ENCODE measurements around the gene MPO.

MPO gene, protein sequence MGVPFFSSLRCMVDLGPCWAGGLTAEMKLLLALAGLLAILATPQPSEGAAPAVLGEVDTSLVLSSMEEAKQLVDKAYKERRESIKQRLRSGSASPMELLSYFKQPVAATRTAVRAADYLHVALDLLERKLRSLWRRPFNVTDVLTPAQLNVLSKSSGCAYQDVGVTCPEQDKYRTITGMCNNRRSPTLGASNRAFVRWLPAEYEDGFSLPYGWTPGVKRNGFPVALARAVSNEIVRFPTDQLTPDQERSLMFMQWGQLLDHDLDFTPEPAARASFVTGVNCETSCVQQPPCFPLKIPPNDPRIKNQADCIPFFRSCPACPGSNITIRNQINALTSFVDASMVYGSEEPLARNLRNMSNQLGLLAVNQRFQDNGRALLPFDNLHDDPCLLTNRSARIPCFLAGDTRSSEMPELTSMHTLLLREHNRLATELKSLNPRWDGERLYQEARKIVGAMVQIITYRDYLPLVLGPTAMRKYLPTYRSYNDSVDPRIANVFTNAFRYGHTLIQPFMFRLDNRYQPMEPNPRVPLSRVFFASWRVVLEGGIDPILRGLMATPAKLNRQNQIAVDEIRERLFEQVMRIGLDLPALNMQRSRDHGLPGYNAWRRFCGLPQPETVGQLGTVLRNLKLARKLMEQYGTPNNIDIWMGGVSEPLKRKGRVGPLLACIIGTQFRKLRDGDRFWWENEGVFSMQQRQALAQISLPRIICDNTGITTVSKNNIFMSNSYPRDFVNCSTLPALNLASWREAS

DNA sequence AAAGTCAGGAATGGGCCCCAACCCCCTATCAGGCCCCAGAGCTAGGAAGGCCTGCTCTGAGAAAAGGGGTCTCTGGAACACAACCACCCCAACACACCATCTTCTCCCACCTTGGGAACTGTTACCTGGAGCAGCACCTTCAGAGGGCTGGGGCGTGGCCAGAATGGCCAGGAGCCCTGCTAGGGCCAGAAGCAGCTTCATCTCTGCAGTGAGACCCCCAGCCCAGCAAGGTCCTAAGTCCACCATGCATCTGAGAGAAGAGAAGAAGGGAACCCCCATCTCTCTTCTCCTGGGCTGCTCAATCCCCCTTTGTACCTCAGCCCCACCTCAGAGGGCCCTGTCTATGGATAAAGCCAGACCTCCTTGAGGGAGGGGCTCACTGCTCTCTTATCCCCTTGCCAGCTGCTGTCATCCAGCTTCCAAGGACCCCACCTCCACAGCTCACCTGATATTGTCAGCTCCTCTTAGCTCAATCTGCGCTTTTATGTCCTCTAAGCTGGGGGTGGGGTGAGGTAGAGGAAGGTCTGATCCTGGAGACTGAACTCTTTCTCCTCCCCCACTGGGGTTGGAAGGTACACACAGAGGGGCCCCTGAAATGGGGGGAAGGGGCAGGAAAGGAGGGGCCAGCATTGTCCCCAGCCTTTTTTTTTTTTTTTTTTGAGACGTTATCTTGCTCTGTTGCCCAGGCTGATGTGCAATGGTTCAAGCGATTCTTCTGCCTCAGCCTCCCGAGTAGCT is at the start of gene MPO:
Gene MPO, minus strand, starts transcription at position 456 of the 738 bp plus-strand sequence. Its CDS starts 177 bp downstream, at position 279.
- no peak for DNase-seq (ENCODE audit: low read depth in 1 of 2, low spot score in 1 of 2)

- no peak for DNase-seq (ENCODE audit: low read depth in 1 of 2, low spot score in 1 of 2)
Observed at GRCh38 chr17:58329810-58330537, 49.2 kb upstream of the MPO start.

DNA sequence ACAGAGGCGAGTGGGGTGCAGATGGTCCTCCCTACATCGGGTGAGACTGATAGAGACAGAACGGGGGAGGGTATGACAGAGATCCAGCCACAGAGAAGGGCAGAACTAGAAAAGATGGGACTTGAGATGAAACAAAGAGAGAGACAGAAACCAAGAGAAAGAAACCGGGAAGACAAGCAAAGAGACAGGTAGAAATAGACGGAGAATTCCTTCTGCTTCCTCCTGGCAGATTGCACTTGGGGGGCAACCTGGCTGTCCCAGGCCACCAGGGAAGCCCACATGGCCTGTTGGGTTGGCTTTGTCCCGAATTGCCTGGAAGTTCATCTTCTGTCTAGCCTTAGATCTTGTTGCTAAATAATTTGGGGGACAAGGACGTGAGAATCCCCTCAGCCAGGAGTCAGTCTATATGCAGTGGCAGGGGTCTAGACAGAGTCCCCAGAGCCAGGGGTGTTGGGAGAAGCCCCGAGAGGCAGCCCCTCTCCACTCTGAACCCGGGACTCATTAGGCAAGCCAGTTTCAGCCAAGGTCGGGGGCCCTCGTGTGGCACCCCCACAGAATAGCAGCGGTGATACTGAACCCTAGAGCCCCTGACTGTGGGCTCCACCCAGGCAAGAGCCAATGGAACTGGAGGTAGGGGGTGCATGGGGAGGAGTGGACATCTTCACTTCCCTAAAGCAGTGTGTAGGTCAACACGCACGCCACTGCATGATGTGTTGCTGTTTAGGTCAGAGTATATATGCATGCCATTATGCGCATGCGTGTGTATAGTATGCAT is 48.5 kb upstream of the MPO start:
- DNase-seq (ENCODE audit: low read depth in 1 of 2, low spot score in 1 of 2), result peak in 1 of 2 donors; percentile 61

DNA sequence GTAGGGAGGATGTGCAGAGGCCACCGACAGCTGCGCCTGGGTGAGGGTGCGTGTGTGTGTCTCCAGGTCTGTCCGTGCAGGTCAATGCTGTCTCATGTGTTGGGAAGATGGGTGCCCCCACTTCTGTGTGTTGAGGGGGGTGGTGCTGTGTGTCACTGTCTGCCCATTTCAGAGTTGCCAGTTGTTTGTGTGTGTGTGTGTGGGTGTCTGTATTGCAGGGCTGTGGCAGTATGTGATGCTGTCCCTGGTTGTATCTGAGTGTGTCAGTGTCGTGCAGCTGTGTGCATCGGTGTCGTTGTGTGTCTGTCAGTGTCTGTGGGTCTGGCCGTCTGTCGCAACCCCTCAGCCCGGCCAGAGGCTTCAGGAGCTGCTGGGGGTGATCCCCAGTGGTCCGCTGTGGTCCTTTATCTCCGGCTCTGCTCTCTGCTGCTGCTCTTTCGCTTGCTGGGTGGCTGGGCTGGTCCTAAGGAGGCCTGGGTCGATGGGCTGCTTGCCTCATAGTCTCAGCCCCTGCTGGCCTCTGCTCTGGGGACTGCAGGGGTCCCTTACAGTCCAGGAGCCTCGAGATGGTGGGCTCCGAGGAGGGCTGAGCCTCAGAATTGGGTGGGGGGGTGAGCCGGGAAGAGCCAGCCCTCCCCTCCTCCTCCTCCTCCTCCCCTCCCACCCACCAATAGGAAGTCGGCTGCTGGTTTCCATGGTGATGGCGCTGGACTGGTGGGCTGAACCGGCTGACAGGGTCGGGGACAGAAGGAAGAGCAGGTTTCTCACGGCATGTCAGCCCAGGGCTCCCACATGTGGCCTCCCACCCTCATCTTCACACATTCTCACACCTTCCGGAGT is 47.7 kb upstream of the MPO start, which contains the start of gene TSPOAP1:
Gene TSPOAP1, minus strand, starts transcription at position 601 of the 840 bp plus-strand sequence. CDS start 875 bp downstream, outside the sequence.
- no peak for DNase-seq (ENCODE audit: low read depth in 1 of 2, low spot score in 1 of 2)

- DNase-seq (ENCODE audit: low read depth in 1 of 2, low spot score in 1 of 2), result no peak
Observed at GRCh38 chr17:58327363-58328194, 46.8 kb upstream of the MPO start.

DNA sequence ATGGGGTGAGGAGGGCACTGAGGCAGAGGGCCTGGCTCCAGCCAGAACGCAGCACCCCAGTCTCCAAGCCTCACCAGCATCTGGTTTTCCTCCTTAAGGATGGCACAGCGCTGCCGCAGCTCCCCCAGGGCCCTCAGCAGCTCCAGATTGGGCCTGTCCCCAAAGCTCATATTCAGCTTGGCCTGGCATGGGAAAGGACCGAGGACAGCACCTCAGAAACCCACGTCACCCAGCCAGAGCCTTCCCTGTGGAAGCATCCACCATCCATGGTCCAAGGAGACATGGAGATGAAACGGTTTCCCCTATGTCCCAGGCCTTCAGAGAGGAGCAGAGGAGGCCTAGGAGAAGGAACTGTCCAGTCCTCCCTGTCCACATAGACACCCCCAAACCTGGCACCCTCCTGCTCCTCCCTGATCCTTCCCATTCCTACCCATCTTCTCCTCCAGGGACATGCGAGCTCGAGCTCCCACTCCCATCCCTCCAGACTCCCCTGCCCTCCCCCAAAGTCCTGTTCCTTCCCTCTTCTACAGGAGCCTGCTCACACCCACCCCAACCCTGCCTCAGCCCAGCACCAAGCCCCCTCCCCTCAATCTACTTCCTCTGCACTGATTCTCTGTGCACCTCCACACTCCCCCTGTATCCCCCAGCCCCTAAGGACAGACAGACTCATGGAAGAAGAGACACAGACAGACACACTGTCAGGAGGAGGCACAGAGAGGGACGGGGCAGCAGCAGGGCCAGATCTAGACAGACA is 46.1 kb upstream of the MPO start:
- no peak for DNase-seq (ENCODE audit: low read depth in 1 of 2, low spot score in 1 of 2)

GRCh38 chr17:58325976-58326468 is 45.3 kb upstream of the MPO start:
- DNase-seq (ENCODE audit: low read depth in 1 of 2, low spot score in 1 of 2), result no peak

DNA sequence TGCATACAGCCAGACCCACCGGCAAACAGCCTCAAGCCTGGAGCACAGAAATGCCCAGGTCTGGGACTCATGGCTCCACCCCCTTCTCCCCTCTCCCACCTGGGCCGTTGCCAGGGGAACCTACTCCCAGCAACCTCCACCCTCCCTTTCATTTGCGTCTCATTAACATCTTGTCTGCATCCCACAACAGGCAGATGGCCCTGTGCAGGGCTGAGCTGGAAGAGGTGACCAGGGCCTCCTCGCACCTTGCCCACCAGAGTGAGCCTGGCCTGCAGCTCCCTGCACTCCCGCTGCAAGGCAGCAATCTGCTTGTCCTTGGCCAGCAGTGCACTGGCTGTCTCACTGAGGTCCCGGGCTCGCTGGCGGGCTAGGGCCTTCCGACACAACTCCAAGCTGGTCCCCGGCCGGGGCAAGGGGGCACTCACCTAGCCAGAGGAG is 44.6 kb upstream of the MPO start:
- DNase-seq (ENCODE audit: low read depth in 1 of 2, low spot score in 1 of 2), result no peak

GRCh38 chr17:58324409-58325288 is 43.9 kb upstream of the MPO start:
- no peak for DNase-seq (ENCODE audit: low read depth in 1 of 2, low spot score in 1 of 2)

DNA sequence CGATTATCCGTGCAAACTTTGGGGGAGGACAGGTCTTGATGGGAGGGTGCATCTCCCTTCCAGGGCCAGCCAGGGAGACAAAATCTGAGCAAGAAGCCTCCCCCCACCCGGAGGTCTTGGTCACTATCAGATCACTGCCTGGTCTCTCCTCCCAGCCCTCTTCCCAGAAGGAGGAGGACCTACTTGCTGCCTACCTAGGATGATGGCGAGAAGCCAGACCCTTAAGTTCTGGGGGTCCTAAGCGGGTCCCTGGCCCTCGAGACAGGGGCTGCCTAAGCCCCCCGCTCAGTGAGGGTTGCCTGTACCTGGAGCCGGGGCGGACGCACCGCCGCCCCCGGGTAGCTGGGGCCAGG is 43.3 kb upstream of the MPO start:
- DNase-seq (ENCODE audit: low read depth in 1 of 2, low spot score in 1 of 2), result no peak

DNA sequence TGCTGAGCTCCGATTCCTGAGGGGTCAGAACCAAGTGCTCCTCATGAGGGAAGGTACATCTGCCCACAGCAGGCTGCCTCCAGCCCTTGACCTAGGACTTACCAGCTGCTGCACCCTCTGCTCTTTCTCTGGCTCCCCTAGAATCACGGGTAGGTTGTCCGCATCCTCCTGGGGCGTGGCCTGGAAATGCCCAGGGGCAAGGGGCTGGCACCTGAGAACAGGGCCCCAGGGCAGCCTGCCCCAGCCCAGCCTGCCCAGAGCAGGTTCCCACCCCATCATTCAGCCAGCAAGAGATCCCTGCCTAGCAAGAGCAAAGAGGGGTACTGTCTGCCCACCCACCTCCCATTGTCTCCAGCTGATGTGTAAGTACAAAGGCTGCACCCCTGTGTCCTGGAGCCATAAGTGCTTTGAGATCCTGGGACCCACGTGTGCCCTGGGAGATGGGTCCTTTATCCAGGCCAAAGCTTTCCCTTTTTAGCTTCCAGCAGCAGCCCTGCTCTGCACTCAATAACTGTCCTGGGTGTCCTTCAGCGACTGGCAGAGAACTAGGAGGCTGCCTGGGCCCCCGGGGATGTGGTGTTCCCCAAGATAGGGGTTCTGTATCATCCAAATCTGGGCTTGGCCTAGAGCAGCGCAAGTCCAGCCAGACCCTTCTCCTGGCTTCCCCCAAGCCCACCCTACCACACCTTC is 42.8 kb upstream of the MPO start:
- no peak for DNase-seq (ENCODE audit: low read depth in 1 of 2, low spot score in 1 of 2)

DNA sequence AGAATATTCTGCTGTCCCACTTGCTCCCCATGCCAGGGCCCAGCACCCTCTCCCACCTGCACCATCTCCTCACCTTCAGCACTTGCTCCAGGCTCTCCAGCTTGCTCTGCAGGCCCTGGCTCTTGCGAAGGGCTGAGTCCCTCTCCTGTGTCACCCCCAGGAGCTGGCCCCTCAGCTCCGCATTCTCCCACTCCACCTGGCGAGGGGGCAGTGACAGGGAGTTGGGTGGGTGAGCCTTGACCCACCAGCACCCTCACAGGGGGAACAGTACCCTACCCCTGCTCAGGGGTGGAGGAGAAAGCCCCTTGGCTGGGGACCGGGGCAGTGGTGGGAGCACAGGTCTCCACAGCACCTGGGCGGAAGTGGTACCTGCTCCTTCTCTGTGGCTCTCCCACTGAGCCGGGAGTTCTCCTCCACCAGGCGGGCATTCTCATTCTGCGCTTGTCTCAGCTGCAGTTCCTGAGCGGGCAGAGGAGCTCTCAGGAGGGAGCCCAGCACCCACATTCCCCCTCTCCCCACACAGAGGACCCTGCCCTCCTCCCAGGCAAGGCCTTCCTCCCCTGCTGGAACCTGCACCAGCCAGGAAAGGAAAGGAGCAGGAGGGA is 41.9 kb upstream of the MPO start:
- DNase-seq (ENCODE audit: low read depth in 1 of 2, low spot score in 1 of 2), result no peak

DNA sequence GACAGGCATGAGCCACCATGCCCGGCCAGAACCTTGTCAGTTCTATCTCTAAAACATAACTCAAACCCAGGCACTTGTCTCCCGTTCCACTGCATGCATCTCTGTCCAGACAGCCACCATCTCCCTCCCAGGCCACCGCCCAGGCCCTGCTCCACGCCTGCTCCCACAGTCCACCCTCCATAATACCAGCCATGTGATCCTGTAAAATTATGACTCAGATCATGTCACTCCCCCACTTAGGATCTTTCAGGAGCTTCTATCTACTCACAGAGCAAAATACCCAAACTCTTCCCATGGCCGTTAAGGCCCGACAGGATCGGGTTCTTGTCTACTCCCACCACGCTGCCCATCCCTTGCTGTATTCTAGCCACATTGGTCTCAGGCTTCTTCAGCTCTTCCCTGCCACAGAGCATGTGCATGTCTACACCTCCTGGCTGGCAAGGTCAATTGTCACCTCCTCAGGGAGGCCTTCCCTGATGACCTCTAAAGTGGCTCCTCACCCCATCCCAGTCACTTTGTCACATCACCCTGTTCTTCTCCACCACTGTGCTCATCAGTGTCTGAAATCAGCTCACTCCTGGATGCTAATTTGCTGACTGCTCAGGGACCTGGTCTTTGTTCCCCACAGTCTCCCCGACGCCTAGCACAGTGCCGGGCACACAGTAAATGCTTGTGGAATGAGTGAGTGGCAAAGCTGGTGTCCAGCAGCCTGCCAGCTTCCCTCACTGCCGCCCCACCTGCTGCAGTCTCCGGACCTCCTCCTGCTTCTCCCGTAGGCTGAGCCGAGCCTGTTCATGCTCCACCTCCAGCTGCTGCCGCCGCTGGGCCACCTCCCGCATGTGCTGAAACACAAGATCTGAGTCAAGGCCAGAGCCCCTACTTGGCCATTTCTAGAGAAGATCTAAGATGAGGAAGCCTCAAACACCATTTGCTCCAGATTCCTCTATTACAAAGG is 41.1 kb upstream of the MPO start:
- no peak for DNase-seq (ENCODE audit: low read depth in 1 of 2, low spot score in 1 of 2)

GRCh38 chr17:58320570-58321323 is 40.0 kb upstream of the MPO start:
- DNase-seq (ENCODE audit: low read depth in 1 of 2, low spot score in 1 of 2), result no peak

All from activated T-helper 1 cell treated with anti-CD3 and anti-CD28 coated beads, Interleukin-2, amount 50 U/mL, for 16 hours (primary cell).